ENCODE results near the gene HSPA4. TPM values are rescaled to one million over a fixed set of nuclear protein-coding genes. Genes with fewer than 3 reads are reported as not detected.
"Not testable (repeated sequence)": the region's sequence is repeated elsewhere in the genome, so short reads cannot be mapped to it uniquely, and the experiment has no call there.

HSPA4 gene
- total RNA-seq, 1 donor: 39.9 TPM

DNA sequence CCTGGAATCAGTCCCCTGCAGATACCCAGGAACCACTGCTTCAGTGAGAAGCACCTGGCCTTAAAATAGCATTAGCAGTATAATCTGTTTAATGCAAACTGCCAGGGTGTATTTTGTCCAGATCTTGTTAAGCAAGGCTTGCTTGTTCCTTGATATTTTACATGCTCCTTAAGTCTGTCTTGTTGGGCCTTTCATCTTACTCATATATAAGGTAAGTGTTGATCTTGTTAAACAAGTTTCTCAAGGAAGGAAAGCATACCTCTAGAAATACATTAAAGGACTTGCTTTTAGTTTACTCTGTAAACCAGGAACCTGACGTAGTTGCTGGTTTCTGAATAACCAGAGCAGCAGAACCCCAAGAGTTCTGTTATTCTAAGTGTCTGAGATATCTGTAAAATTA lies 13.7 kb downstream of the HSPA4 start:
- peaks cover 17% of the 10 kb centered on the region for H3K4me1 ChIP-seq (ENCODE audit: insufficient read depth, low read length)
- no peaks in the 10 kb centered on the region for H3K27me3 ChIP-seq (ENCODE audit: insufficient read depth, low read length)
- no peaks in the 10 kb centered on the region for H3K9me3 ChIP-seq (ENCODE audit: low read depth, low read length)
- no peak overlapping the region for H3K4me3 ChIP-seq (ENCODE audit: low read length)

DNA sequence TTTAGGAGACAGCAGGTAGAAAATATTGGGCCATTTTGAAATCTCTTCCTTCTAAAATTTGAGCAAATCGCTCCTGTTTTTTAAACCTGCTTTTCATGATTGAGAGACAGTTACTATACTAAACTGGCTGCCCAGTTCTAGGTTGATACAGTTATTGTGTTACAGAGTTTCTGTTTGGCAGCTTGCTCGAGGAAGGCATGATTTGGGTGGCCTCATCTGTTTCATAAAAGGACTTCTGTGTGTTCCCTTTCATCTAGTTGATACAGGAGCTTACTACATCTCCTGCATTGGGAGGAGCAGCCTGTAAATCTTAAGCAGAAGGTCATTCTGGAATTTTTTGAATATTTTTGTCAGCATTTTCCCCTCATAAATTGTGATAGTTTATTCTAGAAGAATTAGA lies 14.2 kb downstream of the HSPA4 start:
- no peaks in the 10 kb centered on the region for H3K27me3 ChIP-seq (ENCODE audit: insufficient read depth, low read length)
- peaks cover 17% of the 10 kb centered on the region for H3K4me1 ChIP-seq (ENCODE audit: insufficient read depth, low read length)
- H3K4me3 ChIP-seq (ENCODE audit: low read length): no peak overlapping the region
- no peaks in the 10 kb centered on the region for H3K9me3 ChIP-seq (ENCODE audit: low read depth, low read length)

DNA sequence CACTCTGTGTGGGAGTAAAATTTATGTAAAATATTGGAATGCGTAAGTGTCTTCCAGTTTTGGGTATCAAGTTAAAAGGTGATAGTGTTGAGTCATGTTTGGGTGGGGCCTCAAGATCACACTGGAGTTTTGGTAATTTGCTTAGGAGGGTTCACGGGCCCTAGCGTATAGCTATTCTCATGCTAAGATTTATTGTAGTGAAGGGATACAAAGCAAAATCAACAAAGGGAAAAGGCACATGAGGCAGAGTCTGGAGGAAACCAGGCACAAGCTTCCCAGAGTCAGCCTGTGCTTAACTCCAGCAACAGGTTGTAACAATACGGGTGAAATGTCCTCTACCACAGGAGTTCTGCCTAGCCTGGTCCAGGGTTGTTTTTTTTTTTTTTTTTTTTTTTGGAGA lies 20.2 kb downstream of the HSPA4 start:
- Histone ChIP-seq H3K4me1 (ENCODE audit: insufficient read depth, low read length) (no peaks in the 10 kb centered on the region), H3K27me3 (ENCODE audit: insufficient read depth, low read length) (no peaks in the 10 kb centered on the region), H3K4me3 (ENCODE audit: low read length) (no peak overlapping the region), H3K9me3 (ENCODE audit: low read depth, low read length) (no peaks in the 10 kb centered on the region)

DNA sequence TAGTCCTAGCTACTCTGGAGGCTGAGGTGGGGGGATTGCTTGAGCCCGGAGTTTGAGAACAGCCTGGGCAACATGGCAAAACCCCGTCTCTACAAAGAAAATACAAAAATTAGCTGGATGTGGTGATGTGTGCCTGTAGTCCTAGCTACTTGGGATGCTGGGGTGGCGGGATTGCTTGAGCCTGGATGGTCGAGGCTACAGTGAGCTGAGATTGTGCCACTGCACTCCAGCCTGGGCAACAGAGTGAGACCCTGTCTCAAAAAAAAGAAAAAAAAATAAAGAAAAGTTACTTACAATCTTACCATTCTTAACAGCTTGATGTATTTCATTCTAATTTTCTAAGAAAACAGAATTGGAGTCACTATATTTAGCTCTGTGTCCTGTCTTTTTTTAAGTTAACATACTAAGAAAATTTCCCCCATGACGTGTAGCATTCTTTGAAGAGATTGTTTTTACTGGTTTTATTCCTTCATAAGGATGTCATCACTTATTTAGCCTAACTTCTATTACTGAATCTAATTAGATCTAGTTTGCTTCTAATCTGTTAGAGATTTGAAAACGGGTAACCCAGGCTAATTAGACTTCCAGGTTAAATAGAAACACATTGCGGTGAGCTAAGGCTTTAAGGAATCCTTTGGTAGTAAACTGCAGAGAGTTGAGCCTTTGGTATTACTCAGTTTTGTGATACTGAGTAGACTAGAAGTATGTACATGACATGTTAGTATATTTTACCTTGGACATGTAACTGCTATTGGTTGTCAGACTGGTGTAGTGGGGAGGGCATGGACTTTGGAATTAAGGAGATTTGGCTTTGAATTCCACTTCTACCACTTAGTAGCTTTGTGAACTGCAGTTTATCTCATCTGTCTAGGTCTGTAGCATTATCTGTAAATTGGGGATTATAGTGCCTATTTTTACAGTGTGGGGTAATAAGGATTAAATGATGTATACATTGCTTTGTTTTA lies 24.0 kb downstream of the HSPA4 start:
- H3K4me3 ChIP-seq (ENCODE audit: low read length): no peak overlapping the region
- H3K9me3 ChIP-seq (ENCODE audit: low read depth, low read length): no peaks in the 10 kb centered on the region
- no peaks in the 10 kb centered on the region for H3K27me3 ChIP-seq (ENCODE audit: insufficient read depth, low read length)
- H3K4me1 ChIP-seq (ENCODE audit: insufficient read depth, low read length): no peaks in the 10 kb centered on the region

DNA sequence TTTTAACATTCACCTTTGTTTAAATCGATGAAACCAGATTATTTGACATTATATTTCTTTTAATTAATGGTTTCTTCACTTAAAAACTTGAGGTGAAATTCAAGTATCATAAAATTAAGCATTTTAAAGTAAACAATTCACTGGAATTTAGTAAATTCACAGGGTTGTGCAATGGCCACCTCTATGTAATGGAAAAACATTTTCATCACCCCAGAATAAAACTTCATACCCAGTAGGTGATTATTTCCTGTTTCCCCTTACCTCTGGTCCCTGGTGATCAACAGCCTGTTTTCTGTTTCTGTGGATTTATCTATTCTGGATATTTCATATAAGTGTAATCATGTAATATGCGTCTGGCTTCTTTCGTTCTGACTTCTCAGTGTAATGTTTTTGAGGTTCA lies 27.2 kb downstream of the HSPA4 start:
- Histone ChIP-seq H3K4me1 (ENCODE audit: insufficient read depth, low read length) (no peaks in the 10 kb centered on the region), H3K9me3 (ENCODE audit: low read depth, low read length) (no peaks in the 10 kb centered on the region), H3K27me3 (ENCODE audit: insufficient read depth, low read length) (no peaks in the 10 kb centered on the region), H3K4me3 (ENCODE audit: low read length) (no peak overlapping the region)

DNA sequence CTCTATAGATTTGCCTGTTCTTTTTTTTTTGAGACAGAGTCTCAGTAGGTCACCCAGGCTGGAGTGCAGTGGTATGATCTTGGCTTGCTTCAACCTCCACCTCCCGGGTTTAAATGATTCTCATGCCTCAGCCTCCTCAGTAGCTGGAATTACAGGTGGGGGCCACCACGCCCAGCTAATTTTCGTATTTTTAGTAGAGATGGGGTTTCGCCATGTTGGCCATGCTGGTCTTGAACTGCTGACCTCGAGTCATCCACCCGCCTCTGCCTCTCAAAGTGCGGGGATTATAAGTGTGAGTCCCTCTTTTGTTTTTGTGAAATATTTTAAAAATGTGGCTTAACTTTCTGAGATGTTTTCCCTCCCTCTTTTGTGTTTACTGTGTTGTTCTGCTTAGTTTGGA lies 29.2 kb downstream of the HSPA4 start:
- H3K4me3 ChIP-seq (ENCODE audit: low read length): no peak overlapping the region

DNA sequence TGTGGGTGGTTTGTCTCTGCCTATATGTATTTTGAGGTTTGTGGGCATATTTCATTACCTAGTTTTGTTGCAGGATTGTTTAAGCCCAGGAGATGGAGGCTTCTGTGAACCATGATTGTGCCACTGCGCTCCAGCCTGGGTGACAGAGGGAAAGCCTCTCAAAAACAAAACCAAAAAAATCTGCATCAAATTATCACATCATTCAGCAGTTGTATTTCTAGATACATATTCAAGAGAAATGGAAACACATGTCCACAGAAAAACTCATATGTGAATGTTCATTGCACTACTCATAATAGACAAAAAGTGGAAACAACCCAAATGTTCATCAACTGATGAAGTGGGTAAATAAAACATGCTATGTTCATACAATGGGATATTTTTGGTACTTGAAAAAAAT lies 29.9 kb downstream of the HSPA4 start:
- no peaks in the 10 kb centered on the region for H3K9me3 ChIP-seq (ENCODE audit: low read depth, low read length)
- no peak overlapping the region for H3K4me3 ChIP-seq (ENCODE audit: low read length)
- no peaks in the 10 kb centered on the region for H3K27me3 ChIP-seq (ENCODE audit: insufficient read depth, low read length)
- no peaks in the 10 kb centered on the region for H3K4me1 ChIP-seq (ENCODE audit: insufficient read depth, low read length)

More for the DNA sequence above, 29.2 kb downstream of the HSPA4 start:
- no peaks in the 10 kb centered on the region for H3K27me3 ChIP-seq (ENCODE audit: insufficient read depth, low read length)
- H3K9me3 ChIP-seq (ENCODE audit: low read depth, low read length): no peaks in the 10 kb centered on the region
- H3K4me1 ChIP-seq (ENCODE audit: insufficient read depth, low read length): no peaks in the 10 kb centered on the region

DNA sequence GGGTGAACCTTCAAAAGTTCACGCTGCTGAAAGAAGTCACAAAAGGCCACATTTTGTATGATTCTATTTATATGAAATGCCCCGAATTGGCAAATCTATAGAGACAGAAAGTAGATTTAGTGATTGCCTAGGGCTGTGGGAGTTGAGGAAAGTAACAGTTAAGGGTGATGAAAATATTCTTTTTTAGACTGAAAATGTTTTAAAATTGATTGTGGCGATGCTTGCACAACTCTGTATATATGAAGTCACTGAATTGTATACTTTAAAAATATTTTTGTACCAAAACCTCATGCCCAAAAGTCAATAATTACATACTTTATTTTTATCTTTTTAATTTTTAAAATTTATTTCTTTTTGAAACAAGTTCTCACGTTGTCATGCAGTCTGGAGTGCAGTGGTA lies 30.3 kb downstream of the HSPA4 start:
- Histone ChIP-seq H3K9me3 (ENCODE audit: low read depth, low read length) (no peaks in the 10 kb centered on the region), H3K4me3 (ENCODE audit: low read length) (no peak overlapping the region), H3K27me3 (ENCODE audit: insufficient read depth, low read length) (no peaks in the 10 kb centered on the region), H3K4me1 (ENCODE audit: insufficient read depth, low read length) (no peaks in the 10 kb centered on the region)

DNA sequence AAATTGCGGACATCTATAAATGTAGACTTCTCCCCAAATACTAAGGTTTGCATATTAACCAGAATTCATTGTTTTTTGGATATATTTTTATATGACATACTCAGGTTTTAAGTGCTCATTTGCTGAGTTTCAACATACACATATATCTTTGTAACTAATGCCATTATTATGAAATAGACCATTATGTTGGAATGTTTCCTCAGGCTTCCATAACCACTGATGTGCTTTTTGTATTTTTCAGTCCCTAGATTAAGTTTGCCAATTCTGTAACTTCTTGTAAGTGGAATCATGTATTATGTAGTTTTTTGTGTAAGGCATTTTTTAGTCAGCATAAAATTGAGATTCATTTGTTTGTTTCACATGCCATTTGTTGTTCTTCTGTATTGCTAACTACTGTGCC lies 32.1 kb downstream of the HSPA4 start:
- no peaks in the 10 kb centered on the region for H3K4me1 ChIP-seq (ENCODE audit: insufficient read depth, low read length)
- no peaks in the 10 kb centered on the region for H3K9me3 ChIP-seq (ENCODE audit: low read depth, low read length)
- no peaks in the 10 kb centered on the region for H3K27me3 ChIP-seq (ENCODE audit: insufficient read depth, low read length)
- no peak overlapping the region for H3K4me3 ChIP-seq (ENCODE audit: low read length)

DNA sequence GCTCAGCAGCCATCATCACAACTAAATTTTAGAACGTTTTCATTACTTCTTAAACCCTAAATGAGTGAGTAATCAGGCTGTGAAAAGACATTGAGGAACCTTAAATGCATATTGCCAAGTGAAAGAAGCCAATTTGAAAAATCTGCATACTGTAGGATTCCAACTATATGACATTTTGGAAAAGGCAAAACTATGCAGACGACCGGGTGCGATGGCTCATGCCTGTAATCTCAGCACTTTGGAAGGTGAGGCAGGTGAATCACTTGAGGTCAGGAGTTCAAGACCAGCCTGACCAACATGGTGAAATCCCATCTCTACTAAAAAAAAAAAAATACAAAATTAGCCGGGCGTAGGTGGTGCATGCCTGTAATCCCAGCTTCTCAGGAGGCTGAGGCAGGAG lies 33.4 kb downstream of the HSPA4 start:
- H3K9me3 ChIP-seq (ENCODE audit: low read depth, low read length); H3K27me3 ChIP-seq (ENCODE audit: insufficient read depth, low read length); H3K4me3 ChIP-seq (ENCODE audit: low read length); H3K4me1 ChIP-seq (ENCODE audit: insufficient read depth, low read length): not testable (repeated sequence)

DNA sequence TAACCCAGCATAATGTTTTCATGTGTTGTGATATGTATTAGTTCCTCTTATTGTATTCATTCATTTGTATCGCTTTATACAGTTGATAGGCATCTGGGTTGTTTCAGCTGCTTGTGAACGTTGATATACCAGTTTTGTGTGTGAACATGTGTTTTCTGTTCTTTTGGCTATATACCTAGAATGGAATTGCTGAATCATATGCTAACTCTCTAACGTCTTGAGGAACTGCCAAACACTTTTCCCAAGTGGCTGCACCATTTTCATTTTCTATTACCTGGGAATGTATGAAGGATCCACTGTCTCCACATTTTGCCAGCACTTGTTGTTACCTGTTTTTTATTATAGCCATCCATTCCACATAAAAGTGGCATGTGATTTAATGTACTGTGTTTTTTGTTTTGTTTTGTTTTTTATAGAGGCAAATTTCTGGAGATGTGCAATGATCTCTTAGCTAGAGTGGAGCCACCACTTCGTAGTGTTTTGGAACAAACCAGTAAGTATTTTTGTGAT lies 34.6 kb downstream of the HSPA4 start:
- Histone ChIP-seq H3K4me3 (ENCODE audit: low read length) (no peak overlapping the region), H3K4me1 (ENCODE audit: insufficient read depth, low read length) (no peaks in the 10 kb centered on the region), H3K9me3 (ENCODE audit: low read depth, low read length) (no peaks in the 10 kb centered on the region), H3K27me3 (ENCODE audit: insufficient read depth, low read length) (no peaks in the 10 kb centered on the region)

DNA sequence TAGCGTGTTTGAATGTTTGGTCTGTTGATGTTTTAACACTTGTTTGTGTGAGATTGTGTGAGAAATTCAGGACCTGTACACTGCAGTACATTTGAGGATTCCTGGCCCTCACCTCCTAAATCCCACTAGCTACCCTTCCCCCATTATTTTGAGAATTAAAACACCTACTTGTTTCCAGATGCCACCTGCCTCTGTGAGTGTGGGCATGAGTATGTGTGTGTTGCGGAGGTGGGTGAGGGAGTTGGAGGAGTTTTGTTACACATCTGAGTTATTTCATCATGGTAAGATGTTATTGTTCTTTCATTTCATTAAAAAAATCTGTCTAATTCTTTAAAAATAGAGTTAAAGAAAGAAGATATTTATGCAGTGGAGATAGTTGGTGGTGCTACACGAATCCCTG lies 36.3 kb downstream of the HSPA4 start:
- Histone ChIP-seq H3K9me3 (ENCODE audit: low read depth, low read length) (no peaks in the 10 kb centered on the region), H3K4me1 (ENCODE audit: insufficient read depth, low read length) (no peaks in the 10 kb centered on the region), H3K4me3 (ENCODE audit: low read length) (no peak overlapping the region), H3K27me3 (ENCODE audit: insufficient read depth, low read length) (no peaks in the 10 kb centered on the region)

DNA sequence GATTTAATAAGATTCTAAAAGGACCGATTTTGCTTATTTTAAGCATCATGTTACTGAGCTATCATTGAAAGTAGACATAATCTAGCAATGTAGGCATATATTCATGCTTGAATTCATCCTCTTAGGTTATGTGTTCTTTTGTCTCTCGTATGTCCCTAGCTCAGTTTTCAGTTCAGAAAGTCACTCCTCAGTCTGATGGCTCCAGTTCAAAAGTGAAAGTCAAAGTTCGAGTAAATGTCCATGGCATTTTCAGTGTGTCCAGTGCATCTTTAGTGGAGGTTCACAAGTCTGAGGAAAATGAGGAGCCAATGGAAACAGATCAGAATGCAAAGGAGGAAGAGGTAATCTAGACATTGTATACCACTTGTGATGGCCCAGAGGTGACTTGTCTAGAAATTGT lies 39.2 kb downstream of the HSPA4 start:
- Histone ChIP-seq H3K27me3 (ENCODE audit: insufficient read depth, low read length) (no peaks in the 10 kb centered on the region), H3K9me3 (ENCODE audit: low read depth, low read length) (no peaks in the 10 kb centered on the region), H3K4me1 (ENCODE audit: insufficient read depth, low read length) (no peaks in the 10 kb centered on the region), H3K4me3 (ENCODE audit: low read length) (no peak overlapping the region)

DNA sequence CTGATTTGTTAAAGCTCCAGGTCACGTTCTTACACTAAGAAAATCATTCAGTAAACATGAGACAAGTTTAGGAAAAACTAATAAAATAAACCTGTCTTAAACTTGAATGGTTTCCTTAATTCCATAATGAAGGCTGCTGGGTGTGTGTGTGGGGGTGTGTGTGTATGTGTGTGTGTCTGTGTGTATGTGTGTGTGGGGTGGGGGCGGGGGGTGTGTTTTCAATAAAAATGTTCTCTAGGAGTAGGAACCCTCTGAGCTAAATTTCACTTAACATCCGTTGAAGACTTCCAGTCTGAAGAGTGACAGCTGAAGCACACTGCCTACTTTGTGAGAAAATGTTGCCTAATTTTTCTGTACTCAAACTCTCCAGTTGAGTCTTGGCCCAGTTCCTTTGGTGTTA lies 54.5 kb downstream of the HSPA4 start:
- H3K27me3 ChIP-seq (ENCODE audit: insufficient read depth, low read length): no peaks in the 10 kb centered on the region
- H3K9me3 ChIP-seq (ENCODE audit: low read depth, low read length): no peaks in the 10 kb centered on the region
- H3K4me1 ChIP-seq (ENCODE audit: insufficient read depth, low read length): peaks cover 25% of the 10 kb centered on the region
- no peak overlapping the region for H3K4me3 ChIP-seq (ENCODE audit: low read length)

DNA sequence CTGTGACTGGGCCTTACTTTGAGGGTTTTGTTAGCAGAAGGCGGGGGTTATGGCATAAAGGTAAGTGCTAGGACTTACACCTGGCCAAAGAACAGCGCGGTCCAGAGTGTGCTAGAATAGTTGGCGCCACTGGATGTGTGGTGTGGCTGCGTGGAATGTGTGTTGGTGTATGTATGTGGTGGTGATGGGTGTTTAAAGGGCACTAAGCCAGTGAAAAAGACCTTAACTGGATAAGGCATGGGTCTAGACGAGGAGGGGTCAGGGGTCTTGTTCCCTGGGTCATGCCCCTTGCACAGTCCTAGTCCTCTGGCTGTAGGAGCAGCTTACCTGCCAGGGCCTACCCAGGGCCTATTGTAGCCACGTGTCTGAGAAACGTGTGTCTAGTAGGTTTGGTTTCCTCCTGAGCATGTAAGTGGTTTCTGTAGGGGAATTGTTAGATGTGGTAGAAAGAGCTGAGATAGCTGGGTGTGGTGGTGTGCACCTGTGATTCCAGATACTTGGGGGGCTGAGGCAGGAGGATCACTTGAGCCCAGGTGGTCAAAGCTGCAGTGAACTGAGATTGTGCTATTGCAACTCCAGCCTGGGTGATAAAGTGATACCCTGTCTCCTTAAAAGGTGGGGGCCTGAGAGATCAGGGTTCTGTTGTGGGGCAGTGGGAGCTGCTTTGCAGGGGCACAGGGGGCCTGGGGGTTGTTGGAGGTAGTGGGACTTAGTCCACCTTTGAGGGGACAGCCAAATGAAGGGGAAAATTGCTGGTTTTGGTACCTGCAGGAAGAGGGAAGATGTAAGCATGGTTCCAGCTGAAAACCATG lies 55.2 kb downstream of the HSPA4 start:
- no peak overlapping the region for H3K4me3 ChIP-seq (ENCODE audit: low read length)
- peaks cover 26% of the 10 kb centered on the region for H3K4me1 ChIP-seq (ENCODE audit: insufficient read depth, low read length)
- H3K9me3 ChIP-seq (ENCODE audit: low read depth, low read length): no peaks in the 10 kb centered on the region

More for the DNA sequence above, 55.2 kb downstream of the HSPA4 start:
- H3K27me3 ChIP-seq (ENCODE audit: insufficient read depth, low read length): no peaks in the 10 kb centered on the region
